Hepatocyte (in vitro differentiated cells): ENCODE data around the gene SMIM35. TPM values are rescaled to one million over a fixed set of nuclear protein-coding genes. Genes with fewer than 3 reads are reported as not detected.

Experiments
- DNase-seq: peaks from one replicate; pipeline ENCODE4 v3.0.0-alpha.2; 2016; ENCODE audit warnings: low spot score
- H2AFZ ChIP-seq: fragments of 200-600 bp; sonication (generic); 2 replicates; pipeline ENCODE4 v1.6.0; 2016; ENCODE audit warnings: antibody characterized with exemption, mild to moderate bottlenecking
- H3K27ac ChIP-seq: fragments of 200-600 bp; sonication (generic); 2 replicates; pipeline ENCODE4 v1.5.1; 2016; ENCODE audit warnings: mild to moderate bottlenecking
- H3K27me3 ChIP-seq: fragments of 200-600 bp; sonication (generic); 2 replicates; pipeline ENCODE4 v1.6.1; 2016
- H3K36me3 ChIP-seq: fragments of 200-600 bp; sonication (generic); replicated peaks from 2 replicates; pipeline ENCODE4 v1.5.1; 2016; ENCODE audit warnings: low read depth; ENCODE audit not compliant: insufficient read depth
- H3K4me1 ChIP-seq: fragments of 200-600 bp; sonication (generic); 2 replicates; pipeline ENCODE4 v1.5.1; 2016; ENCODE audit warnings: mild to moderate bottlenecking, moderate library complexity; ENCODE audit not compliant: insufficient read depth
- H3K4me2 ChIP-seq: fragments of 200-600 bp; sonication (generic); 2 replicates; pipeline ENCODE4 v1.6.0; 2016
- H3K4me3 ChIP-seq: fragments of 200-600 bp; sonication (generic); 2 replicates; pipeline ENCODE4 v1.5.1; 2016; ENCODE audit warnings: mild to moderate bottlenecking
- H3K79me2 ChIP-seq: fragments of 200-600 bp; sonication (generic); 2 replicates; pipeline ENCODE4 v1.6.0; 2017; ENCODE audit warnings: mild to moderate bottlenecking
- H3K9me2 ChIP-seq: fragments of 200-600 bp; sonication (generic); replicated peaks from 2 replicates; pipeline ENCODE4 v1.6.0; 2017; ENCODE audit warnings: mild to moderate bottlenecking; ENCODE audit not compliant: insufficient read depth
- H3K9me3 ChIP-seq: fragments of 200-600 bp; sonication (generic); 2 replicates; pipeline ENCODE4 v1.5.1; 2016; ENCODE audit warnings: low read depth, mild to moderate bottlenecking
- H4K20me1 ChIP-seq: fragments of 200-600 bp; sonication (generic); 2 replicates; pipeline ENCODE4 v1.6.0; 2016; ENCODE audit warnings: mild to moderate bottlenecking; ENCODE audit not compliant: insufficient read depth, poor library complexity, severe bottlenecking
- EZH2 ChIP-seq: fragments of 200-600 bp; sonication (generic); IDR thresholded peaks from 2 replicates; pipeline ENCODE4 v1.6.1; 2016; ENCODE audit warnings: antibody characterized with exemption, mild to moderate bottlenecking, borderline replicate concordance
- EZH2phosphoT487 ChIP-seq: fragments of 200-600 bp; sonication (generic); IDR thresholded peaks from one replicate; pipeline ENCODE4 v1.6.1; 2018; ENCODE audit warnings: antibody characterized with exemption, mild to moderate bottlenecking, low read depth, moderate library complexity; ENCODE audit not compliant: unreplicated experiment, severe bottlenecking
- WGBS: methylation state at CpG from one replicate; pipeline ENCODE4 v1.1.6; 2016; ENCODE audit warnings: low lambda C conversion rate; ENCODE audit errors: missing lambda C conversion rate; 5-methylcytosine and 5-hydroxymethylcytosine counted together
- polyA plus RNA-seq: library from polyadenylated mRNA; unstranded; fragments of >200 nt; fragmentation: Nextera tagmentation; extraction: Ambion mirVana; gene quantifications from 2 replicates; pipeline ENCODE4 v1.2.1, GENCODE V29; 2016
- total RNA-seq: library from RNA; depleted of rRNA; stranded (reverse); fragments of >200 nt; gene quantifications from 2 replicates; pipeline ENCODE4 v1.2.3, GENCODE V29; 2014
- TF ChIP-seq, protein P1 (sequence below): fragments of 200-600 bp; sonication (generic); IDR thresholded peaks from 2 replicates; pipeline ENCODE4 v1.5.1; 2016; ENCODE audit warnings: antibody characterized with exemption, mild to moderate bottlenecking; ENCODE audit not compliant: poor library complexity

Gene SMIM35
- total RNA-seq (0.03 TPM in 1 of 2 replicates, not detected in the other), polyA plus RNA-seq (not detected in 2 replicates)

DNA sequence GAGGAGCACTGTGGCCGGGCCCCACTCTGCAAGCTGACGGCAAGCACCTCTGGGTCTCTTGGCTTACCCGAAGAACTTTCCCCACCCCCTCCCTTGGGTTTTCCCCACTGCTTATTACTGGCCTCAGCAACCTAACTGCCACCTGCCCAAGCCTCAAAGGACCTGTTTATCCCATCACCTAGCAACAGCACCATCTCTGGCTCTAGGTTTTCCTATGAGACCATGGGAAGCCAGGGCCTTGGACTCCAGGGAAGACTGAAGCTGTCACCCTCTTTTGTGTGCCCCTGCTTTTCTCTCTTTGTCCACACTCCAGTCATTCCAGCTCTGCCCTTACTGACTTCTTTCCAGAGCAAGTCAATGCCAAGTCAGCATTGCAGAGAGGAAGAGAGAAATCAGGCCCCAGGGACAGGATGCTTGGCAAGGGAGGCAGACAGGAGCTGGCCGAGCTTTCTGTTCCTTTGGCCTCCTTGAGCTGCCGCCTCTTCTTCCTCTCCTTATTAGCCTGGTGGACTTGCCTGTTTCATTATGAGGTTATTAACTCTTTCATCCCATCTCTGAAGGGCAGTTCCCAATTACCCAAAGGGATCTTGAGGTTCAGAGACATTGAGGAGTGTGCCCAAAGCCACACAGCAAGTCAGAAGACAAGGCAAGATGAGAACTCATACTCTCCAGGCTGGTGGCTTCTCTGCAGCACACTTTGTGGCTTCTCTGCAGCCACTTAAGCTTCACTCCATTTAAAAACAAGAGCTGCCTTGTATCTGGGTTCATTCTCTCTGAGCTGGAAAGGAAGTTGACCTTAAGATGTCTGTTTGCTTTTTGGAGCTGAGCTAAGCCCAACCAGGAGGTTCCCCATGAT lies at the start of gene SMIM35:
Gene SMIM35, minus strand, starts transcription at position 51 of the 856 bp plus-strand sequence. CDS start 206 bp downstream, outside the sequence.
- no peak within 1 kb of the TSS for H3K27ac ChIP-seq
- no peaks in the 10 kb centered on the region for H3K9me3 ChIP-seq
- no peaks in the 10 kb centered on the region for H3K79me2 ChIP-seq
- no peaks in the 10 kb centered on the region for H3K27me3 ChIP-seq
- H3K9me2 ChIP-seq: no peaks in the 10 kb centered on the region
- H3K4me3 ChIP-seq: no peak within 1 kb of the TSS
- H2AFZ ChIP-seq: no peak within 1 kb of the TSS
- no peaks in the 10 kb centered on the region for H3K36me3 ChIP-seq
- WGBS: 91% methylated on average over 4 of the region's 5 CpGs
- TF ChIP-seq EZH2phosphoT487 (no peak), EZH2 (no peak)
- TF ChIP-seq, protein P1, sequence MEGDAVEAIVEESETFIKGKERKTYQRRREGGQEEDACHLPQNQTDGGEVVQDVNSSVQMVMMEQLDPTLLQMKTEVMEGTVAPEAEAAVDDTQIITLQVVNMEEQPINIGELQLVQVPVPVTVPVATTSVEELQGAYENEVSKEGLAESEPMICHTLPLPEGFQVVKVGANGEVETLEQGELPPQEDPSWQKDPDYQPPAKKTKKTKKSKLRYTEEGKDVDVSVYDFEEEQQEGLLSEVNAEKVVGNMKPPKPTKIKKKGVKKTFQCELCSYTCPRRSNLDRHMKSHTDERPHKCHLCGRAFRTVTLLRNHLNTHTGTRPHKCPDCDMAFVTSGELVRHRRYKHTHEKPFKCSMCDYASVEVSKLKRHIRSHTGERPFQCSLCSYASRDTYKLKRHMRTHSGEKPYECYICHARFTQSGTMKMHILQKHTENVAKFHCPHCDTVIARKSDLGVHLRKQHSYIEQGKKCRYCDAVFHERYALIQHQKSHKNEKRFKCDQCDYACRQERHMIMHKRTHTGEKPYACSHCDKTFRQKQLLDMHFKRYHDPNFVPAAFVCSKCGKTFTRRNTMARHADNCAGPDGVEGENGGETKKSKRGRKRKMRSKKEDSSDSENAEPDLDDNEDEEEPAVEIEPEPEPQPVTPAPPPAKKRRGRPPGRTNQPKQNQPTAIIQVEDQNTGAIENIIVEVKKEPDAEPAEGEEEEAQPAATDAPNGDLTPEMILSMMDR: no peak
- no peak for DNase-seq
- no peaks in the 10 kb centered on the region for H4K20me1 ChIP-seq
- H3K4me1 ChIP-seq: peaks cover 16% of the 10 kb centered on the region
- no peak within 1 kb of the TSS for H3K4me2 ChIP-seq

GRCh38 chr11:118136341-118136740 lies 49.6 kb upstream of the SMIM35 start:
- Histone ChIP-seq H3K27ac (no peak overlapping the region), H2AFZ (no peak overlapping the region), H3K9me3 (no peaks in the 10 kb centered on the region), H4K20me1 (no peaks in the 10 kb centered on the region), H3K27me3 (peaks cover 16% of the 10 kb centered on the region), H3K36me3 (no peaks in the 10 kb centered on the region), H3K9me2 (no peaks in the 10 kb centered on the region), H3K4me2 (no peak overlapping the region), H3K79me2 (no peaks in the 10 kb centered on the region), H3K4me3 (no peak overlapping the region), H3K4me1 (no peaks in the 10 kb centered on the region)
- TF ChIP-seq EZH2phosphoT487: no peak
- TF ChIP-seq, protein P1: no peak
- no peak for TF ChIP-seq EZH2
- WGBS: 82% methylated on average over 2 of the region's 2 CpGs
- DNase-seq: no peak

GRCh38 chr11:118135796-118136165 lies 49.0 kb upstream of the SMIM35 start:
- H4K20me1 ChIP-seq: no peaks in the 10 kb centered on the region
- no peaks in the 10 kb centered on the region for H3K9me2 ChIP-seq
- TF ChIP-seq EZH2phosphoT487 (no peak), EZH2 (no peak)
- TF ChIP-seq, protein P1: no peak
- H2AFZ ChIP-seq: no peak overlapping the region
- no peak overlapping the region for H3K27ac ChIP-seq
- DNase-seq: no peak
- H3K4me1 ChIP-seq: no peaks in the 10 kb centered on the region
- 70% methylated on average over 2 of the region's 5 CpGs for WGBS
- H3K36me3 ChIP-seq: no peaks in the 10 kb centered on the region
- no peaks in the 10 kb centered on the region for H3K9me3 ChIP-seq
- peaks cover 15% of the 10 kb centered on the region for H3K27me3 ChIP-seq
- H3K4me3 ChIP-seq: no peak overlapping the region
- no peak overlapping the region for H3K4me2 ChIP-seq
- no peaks in the 10 kb centered on the region for H3K79me2 ChIP-seq
